ENCODE results near the gene TP73.

The TP73 gene

DNA sequence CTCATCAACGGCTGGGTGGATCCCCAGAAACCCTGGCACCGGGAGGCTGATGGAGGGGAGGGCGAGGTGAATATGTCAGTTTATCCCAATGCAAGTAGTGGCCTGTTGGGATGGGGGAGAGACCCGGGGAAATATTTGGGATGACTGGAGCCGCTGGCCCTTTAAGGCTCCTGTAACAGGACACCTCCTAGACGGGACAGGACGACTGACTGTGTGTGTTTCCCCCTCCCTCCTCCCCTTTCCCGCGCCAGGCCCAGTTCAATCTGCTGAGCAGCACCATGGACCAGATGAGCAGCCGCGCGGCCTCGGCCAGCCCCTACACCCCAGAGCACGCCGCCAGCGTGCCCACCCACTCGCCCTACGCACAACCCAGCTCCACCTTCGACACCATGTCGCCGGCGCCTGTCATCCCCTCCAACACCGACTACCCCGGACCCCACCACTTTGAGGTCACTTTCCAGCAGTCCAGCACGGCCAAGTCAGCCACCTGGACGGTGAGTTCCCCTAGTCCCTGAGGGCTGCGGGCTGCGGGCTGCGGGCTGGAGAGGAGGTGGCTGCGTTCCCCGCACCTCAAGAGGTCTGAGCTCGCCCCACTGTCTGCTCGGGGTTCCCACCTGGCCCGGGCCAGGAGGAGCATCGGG is 55.1 kb downstream of the TP73 start:
- no peak for DNase-seq (ENCODE audit: extremely low spot score)
- ChIA-PET POLR2A (interaction anchor here (1.1 kb wide), 1 partner anchor 55 kb away, joined by 3 read pairs; no protein-coding TSS in a partner anchor), CTCF (no interaction called here)
- no peak for TF ChIP-seq CTBP1 (IDR thresholded peaks at IDR 0.05; ENCODE audit: borderline replicate concordance)

DNA sequence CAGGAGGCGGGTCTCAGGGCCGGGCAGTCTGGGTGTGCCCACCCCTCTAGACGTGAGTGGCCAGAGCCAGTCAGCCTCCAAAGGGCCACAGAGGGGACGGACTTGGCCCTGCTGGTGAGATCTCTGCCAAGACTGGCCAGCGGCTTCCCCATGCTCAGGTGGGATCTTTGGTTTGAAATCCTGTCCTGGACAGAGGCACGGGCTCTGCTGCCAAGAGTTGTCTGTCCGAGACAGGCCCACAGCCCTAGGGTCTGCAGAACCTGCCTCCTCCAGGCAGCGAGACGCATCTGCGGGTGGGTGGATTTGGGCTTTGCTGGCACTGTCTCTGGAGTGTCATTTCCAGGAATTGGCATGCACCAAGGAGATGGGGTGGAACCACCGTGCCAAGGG is 55.6 kb downstream of the TP73 start:
- ChIA-PET POLR2A (no interaction called here), CTCF (no interaction called here)
- DNase-seq (ENCODE audit: extremely low spot score) = no peak
- TF ChIP-seq BHLHE40 (IDR thresholded peaks at IDR 0.05; ENCODE audit: borderline replicate concordance) (no peak), CTBP1 (IDR thresholded peaks at IDR 0.05; ENCODE audit: borderline replicate concordance) (no peak), ELF4 (IDR thresholded peaks at IDR 0.05) (no peak), LEF1 (IDR thresholded peaks at IDR 0.05; ENCODE audit: borderline replicate concordance) (no peak), TARDBP (IDR thresholded peaks at IDR 0.05) (no peak), NFRKB (IDR thresholded peaks at IDR 0.05) (no peak)

DNA sequence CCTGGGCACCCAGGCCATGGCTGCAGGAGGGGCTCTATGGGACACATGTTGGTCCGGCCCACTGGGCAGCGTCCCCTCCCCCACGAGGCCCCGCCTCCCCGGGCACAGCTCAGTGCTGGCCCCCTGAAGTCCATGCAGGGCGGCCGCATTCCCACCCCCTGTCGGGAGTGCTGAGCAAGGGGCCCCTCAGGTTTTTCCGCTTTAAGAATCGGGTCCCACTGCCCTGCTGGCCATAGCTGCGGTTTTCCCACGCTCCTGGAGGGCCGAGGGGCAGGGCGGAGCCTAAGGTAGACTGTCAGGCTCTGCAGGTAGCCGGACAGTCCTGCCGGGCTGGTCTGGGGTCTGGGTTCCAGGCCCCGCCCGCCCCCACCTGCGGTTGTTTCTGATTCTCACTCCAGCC is 56.5 kb downstream of the TP73 start:
- TF ChIP-seq FOXK2 (IDR thresholded peaks at IDR 0.05) = no peak
- TF ChIP-seq HDGF (IDR thresholded peaks at IDR 0.05; ENCODE audit: borderline replicate concordance) = no peak
- no peak for TF ChIP-seq BHLHE40 (IDR thresholded peaks at IDR 0.05; ENCODE audit: borderline replicate concordance)
- TF ChIP-seq ELF4 (IDR thresholded peaks at IDR 0.05) = no peak
- TF ChIP-seq SUZ12 (IDR thresholded peaks at IDR 0.05) = no peak
- no peak for TF ChIP-seq NFRKB (IDR thresholded peaks at IDR 0.05)
- TF ChIP-seq FOXM1 (IDR thresholded peaks at IDR 0.05; ENCODE audit: borderline replicate concordance) = no peak
- no peak for TF ChIP-seq L3MBTL2 (conservative IDR thresholded peaks at IDR 0.05)
- TF ChIP-seq, protein P1, sequence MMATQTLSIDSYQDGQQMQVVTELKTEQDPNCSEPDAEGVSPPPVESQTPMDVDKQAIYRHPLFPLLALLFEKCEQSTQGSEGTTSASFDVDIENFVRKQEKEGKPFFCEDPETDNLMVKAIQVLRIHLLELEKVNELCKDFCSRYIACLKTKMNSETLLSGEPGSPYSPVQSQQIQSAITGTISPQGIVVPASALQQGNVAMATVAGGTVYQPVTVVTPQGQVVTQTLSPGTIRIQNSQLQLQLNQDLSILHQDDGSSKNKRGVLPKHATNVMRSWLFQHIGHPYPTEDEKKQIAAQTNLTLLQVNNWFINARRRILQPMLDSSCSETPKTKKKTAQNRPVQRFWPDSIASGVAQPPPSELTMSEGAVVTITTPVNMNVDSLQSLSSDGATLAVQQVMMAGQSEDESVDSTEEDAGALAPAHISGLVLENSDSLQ (IDR thresholded peaks at IDR 0.05) = no peak
- no peak for TF ChIP-seq TARDBP (IDR thresholded peaks at IDR 0.05)
- no peak for TF ChIP-seq CTBP1 (IDR thresholded peaks at IDR 0.05; ENCODE audit: borderline replicate concordance)
- TF ChIP-seq ZNF384 (IDR thresholded peaks at IDR 0.05) = no peak
- TF ChIP-seq LEF1 (IDR thresholded peaks at IDR 0.05; ENCODE audit: borderline replicate concordance) = no peak
- no peak for TF ChIP-seq SP1 (IDR thresholded peaks at IDR 0.05)
- POLR2A ChIA-PET = no interaction called here
- DNase-seq (ENCODE audit: extremely low spot score) = no peak
- CTCF ChIA-PET = no interaction called here

DNA sequence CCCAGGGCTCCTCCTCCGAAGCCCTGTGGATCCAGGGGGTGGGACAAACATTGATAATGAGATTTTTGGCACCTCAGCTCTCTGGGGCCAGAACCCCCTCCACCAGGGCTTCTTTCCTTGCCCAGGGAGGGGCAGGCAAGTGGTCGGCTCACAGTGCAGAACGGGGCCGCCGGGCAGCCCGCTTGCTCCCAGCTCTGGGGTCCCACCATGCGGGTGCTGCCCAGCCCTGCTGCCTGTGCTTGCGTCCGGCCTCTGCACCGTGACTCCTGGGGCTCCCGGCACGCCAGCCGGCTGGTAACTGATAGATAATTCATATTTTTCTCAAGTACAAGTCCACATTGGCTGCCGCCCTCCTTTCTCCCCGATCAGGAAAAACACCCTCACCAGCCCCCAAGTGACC is 57.9 kb downstream of the TP73 start:
- POLR2A ChIA-PET = interaction anchor here (1.1 kb wide), 1 partner anchor 8 kb away, joined by 3 read pairs; no protein-coding TSS in a partner anchor
- no peak for TF ChIP-seq BHLHE40 (IDR thresholded peaks at IDR 0.05; ENCODE audit: borderline replicate concordance)
- TF ChIP-seq ELF4 (IDR thresholded peaks at IDR 0.05) = no peak
- no peak for TF ChIP-seq SP1 (IDR thresholded peaks at IDR 0.05)
- TF ChIP-seq TARDBP (IDR thresholded peaks at IDR 0.05) = no peak
- no peak for TF ChIP-seq L3MBTL2 (conservative IDR thresholded peaks at IDR 0.05)
- no peak for TF ChIP-seq ARNT (IDR thresholded peaks at IDR 0.05)
- TF ChIP-seq HDGF (IDR thresholded peaks at IDR 0.05; ENCODE audit: borderline replicate concordance) = no peak
- TF ChIP-seq, protein P1 (IDR thresholded peaks at IDR 0.05) = no peak
- no peak for TF ChIP-seq NFRKB (IDR thresholded peaks at IDR 0.05)
- no peak for TF ChIP-seq LEF1 (IDR thresholded peaks at IDR 0.05; ENCODE audit: borderline replicate concordance)
- TF ChIP-seq CTBP1 (IDR thresholded peaks at IDR 0.05; ENCODE audit: borderline replicate concordance) = no peak
- TF ChIP-seq FOXK2 (IDR thresholded peaks at IDR 0.05) = no peak
- TF ChIP-seq ZNF384 (IDR thresholded peaks at IDR 0.05) = no peak
- no peak for TF ChIP-seq FOXA1 (IDR thresholded peaks at IDR 0.05)
- TF ChIP-seq FOXM1 (IDR thresholded peaks at IDR 0.05; ENCODE audit: borderline replicate concordance) = no peak
- TF ChIP-seq SUZ12 (IDR thresholded peaks at IDR 0.05) = no peak
- CTCF ChIA-PET = no interaction called here
- no peak for DNase-seq (ENCODE audit: extremely low spot score)

DNA sequence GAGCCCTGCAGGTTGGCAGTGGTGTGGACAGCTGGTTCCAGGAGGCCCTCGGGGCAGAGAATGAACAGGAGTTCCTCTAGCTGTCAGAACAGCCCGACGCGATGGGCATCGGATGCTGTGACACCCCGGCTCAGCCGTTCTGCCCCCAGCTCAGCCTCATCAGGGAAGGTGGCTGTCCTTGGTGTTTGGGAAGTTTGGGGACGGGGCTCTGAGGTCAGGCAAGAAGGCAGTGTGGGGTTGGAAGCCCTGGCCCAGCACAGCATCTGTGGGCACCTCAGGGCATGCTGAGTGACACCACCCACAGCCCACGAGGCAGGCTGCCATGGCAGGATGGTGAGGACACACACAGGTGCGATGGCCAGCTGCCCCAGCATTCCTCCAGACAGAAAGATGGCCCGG is 59.1 kb downstream of the TP73 start:
- CTCF ChIA-PET = interaction anchor here (0.6 kb wide), 1 partner anchor 56 kb away, joined by 3 read pairs; no protein-coding TSS in a partner anchor
- TF ChIP-seq SP1 (IDR thresholded peaks at IDR 0.05) (no peak), CTBP1 (IDR thresholded peaks at IDR 0.05; ENCODE audit: borderline replicate concordance) (no peak), FOXK2 (IDR thresholded peaks at IDR 0.05) (no peak), ZNF384 (IDR thresholded peaks at IDR 0.05) (no peak), HDGF (IDR thresholded peaks at IDR 0.05; ENCODE audit: borderline replicate concordance) (no peak), ARNT (IDR thresholded peaks at IDR 0.05) (no peak), FOXA1 (IDR thresholded peaks at IDR 0.05) (no peak), ELF4 (IDR thresholded peaks at IDR 0.05) (no peak), NFRKB (IDR thresholded peaks at IDR 0.05) (no peak), BHLHE40 (IDR thresholded peaks at IDR 0.05; ENCODE audit: borderline replicate concordance) (no peak)
- TF ChIP-seq, protein P1 (IDR thresholded peaks at IDR 0.05) = no peak
- POLR2A ChIA-PET = interaction anchor here (0.6 to 1.1 kb wide), 2 partner anchors 9 to 70 kb away, joined by 3 read pairs; no protein-coding TSS in a partner anchor
- DNase-seq (ENCODE audit: extremely low spot score) = no peak

DNA sequence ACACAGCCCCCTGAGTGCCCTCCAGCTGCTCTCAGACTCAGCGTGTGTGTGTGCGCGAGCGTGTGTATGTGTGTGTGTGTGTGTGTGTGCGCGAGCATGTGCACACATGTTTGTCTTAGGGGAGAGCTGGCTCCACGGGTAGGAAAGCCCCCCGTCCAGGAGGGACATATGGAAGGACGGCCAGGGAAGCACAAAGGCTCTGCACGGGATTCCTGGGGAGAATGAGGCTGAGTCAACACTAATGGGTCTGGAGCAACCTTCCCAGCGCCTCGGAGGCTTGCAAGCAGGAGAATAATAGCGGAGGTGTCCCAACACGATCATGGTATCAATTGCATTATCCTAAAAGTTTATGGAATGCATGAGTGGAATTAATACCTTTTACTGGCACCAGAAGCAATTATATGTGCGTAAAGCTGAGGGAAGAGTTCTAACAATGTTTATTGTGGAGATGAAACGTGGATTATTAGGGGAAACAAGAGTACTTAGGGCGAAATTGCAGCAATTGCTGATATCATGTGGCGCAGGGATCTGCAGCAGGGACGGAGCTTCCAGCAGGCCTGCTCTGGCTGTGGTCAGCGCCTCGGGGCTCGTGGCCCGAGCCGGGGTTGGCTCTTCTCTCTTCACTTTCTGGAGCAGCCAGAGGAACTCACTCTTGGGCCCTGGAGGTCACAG is 59.6 kb downstream of the TP73 start:
- DNase-seq (ENCODE audit: extremely low spot score) = no peak
- no peak for TF ChIP-seq TARDBP (IDR thresholded peaks at IDR 0.05)
- no peak for TF ChIP-seq ZNF384 (IDR thresholded peaks at IDR 0.05)
- no peak for TF ChIP-seq SUZ12 (IDR thresholded peaks at IDR 0.05)
- no peak for TF ChIP-seq ARNT (IDR thresholded peaks at IDR 0.05)
- TF ChIP-seq HDGF (IDR thresholded peaks at IDR 0.05; ENCODE audit: borderline replicate concordance) = no peak
- no peak for TF ChIP-seq SP1 (IDR thresholded peaks at IDR 0.05)
- TF ChIP-seq, protein P1 (IDR thresholded peaks at IDR 0.05) = no peak
- TF ChIP-seq LEF1 (IDR thresholded peaks at IDR 0.05; ENCODE audit: borderline replicate concordance) = no peak
- no peak for TF ChIP-seq FOXA1 (IDR thresholded peaks at IDR 0.05)
- no peak for TF ChIP-seq NFRKB (IDR thresholded peaks at IDR 0.05)
- TF ChIP-seq FOXK2 (IDR thresholded peaks at IDR 0.05) = no peak
- no peak for TF ChIP-seq ELF4 (IDR thresholded peaks at IDR 0.05)
- TF ChIP-seq CTBP1 (IDR thresholded peaks at IDR 0.05; ENCODE audit: borderline replicate concordance) = no peak
- no peak for TF ChIP-seq FOXM1 (IDR thresholded peaks at IDR 0.05; ENCODE audit: borderline replicate concordance)
- no peak for TF ChIP-seq BHLHE40 (IDR thresholded peaks at IDR 0.05; ENCODE audit: borderline replicate concordance)
- ChIA-PET POLR2A (interaction anchor here (0.6 kb wide), 1 partner anchor 70 kb away, joined by 3 read pairs; no protein-coding TSS in a partner anchor), CTCF (interaction anchor here (0.6 kb wide), 1 partner anchor 56 kb away, joined by 3 read pairs; no protein-coding TSS in a partner anchor)

All from HEK293T (cell line).